ENCODE results near the gene PIP4K2C.

- TF ChIP-seq POLR2A (IDR thresholded peaks at IDR 0.05) (no peak), POLR2AphosphoS5 (IDR thresholded peaks at IDR 0.05) (no peak)
These were observed 32.9 kb downstream of the PIP4K2C start for GRCh38 chr12:57623811-57624390.
